Measurements from ENCODE around the gene ERO1B.
"Not testable (repeated sequence)": the region's sequence is repeated elsewhere in the genome, so short reads cannot be mapped to it uniquely, and the experiment has no call there.

The ERO1B gene, protein sequence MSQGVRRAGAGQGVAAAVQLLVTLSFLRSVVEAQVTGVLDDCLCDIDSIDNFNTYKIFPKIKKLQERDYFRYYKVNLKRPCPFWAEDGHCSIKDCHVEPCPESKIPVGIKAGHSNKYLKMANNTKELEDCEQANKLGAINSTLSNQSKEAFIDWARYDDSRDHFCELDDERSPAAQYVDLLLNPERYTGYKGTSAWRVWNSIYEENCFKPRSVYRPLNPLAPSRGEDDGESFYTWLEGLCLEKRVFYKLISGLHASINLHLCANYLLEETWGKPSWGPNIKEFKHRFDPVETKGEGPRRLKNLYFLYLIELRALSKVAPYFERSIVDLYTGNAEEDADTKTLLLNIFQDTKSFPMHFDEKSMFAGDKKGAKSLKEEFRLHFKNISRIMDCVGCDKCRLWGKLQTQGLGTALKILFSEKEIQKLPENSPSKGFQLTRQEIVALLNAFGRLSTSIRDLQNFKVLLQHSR

DNA sequence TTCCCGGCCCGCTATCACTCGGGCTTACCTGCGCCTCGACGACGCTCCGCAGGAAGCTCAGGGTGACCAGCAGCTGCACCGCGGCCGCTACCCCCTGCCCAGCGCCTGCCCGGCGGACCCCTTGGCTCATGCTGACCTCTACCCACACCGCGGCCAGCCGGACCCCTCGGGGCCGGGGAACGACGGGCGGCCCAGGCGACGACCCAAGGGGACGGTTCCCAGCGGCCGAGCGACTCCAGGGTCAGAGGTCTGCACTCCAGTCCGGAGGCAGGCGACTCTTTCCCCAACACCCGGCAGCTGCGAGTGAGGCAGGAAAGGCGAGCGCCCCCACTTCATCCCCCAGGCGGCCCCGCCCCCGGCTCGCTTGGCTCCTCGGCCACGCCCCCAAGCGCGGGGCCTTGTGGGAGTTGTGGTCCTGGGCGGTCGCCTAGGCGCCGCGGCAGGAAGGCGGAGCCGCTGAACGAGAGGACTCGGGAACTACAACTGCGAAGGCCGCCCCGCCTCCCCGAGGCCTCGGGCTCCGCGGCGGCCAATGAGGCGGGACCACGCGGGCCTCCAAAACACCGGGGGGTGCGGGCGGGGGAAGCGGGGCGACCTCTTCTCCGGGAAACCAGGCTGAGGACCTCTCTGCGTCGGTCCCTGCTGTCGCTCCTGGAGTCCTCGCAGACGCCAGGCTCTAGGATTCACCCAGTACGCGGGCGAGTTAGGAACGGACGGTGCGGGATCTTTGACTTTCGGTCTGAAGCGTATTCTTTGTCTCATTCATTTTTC, at the start of gene ERO1B:
ERO1B (minus strand) TSS at position 305 of the 771 bp plus-strand sequence; CDS start at position 130, 175 bp downstream.
- DNase-seq = peak; percentile 83 to 91

- DNase-seq = not testable (repeated sequence)
Observed at GRCh38 chr1:236331412-236331811, 49.7 kb upstream of the ERO1B start.

GRCh38 chr1:236326432-236326831, 44.7 kb upstream of the ERO1B start:
- DNase-seq = no peak

- no peak for DNase-seq
Observed at GRCh38 chr1:236325567-236325966, 43.8 kb upstream of the ERO1B start.

- DNase-seq = no peak
Observed at GRCh38 chr1:236323819-236324411, 42.2 kb upstream of the ERO1B start.

DNA sequence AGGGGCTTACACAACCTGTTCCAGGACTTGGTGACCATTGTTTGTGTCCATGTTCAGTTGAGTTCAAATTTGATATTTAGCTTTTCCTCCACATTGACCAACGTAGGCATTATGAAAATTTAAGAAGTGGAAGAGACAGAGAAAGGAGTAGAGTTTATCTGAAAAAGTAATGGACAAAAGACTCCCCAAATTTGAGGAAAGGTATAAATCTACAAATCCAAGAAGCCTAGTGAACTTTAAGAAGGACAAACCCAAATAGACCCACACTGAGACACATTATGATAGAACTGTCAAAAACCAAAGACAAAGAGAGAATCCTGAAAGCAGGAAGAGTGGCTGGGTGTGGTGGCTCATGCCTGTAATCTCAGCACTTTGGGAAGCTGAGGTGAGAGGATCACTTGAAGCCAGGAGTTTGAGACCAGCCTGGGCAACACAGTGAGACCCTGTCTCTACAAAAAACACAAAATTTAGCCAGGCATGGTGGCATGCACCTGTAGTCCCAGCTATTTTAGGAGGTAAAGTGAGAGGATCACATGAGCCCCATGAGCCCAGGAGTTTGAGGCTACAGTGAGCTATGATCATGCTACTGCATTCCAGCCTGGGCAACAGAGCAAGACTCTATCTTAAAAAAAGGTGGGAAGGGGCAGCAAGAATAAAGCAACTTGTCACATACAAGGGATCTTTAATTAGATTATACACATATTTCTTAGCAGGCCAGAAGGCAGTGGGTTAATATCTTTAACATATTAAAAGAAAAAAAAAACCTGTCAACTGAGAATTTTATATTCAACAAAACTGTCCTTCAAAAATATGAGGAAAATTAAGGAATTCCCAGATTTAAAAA, 41.0 kb upstream of the ERO1B start:
- DNase-seq = no peak

DNA sequence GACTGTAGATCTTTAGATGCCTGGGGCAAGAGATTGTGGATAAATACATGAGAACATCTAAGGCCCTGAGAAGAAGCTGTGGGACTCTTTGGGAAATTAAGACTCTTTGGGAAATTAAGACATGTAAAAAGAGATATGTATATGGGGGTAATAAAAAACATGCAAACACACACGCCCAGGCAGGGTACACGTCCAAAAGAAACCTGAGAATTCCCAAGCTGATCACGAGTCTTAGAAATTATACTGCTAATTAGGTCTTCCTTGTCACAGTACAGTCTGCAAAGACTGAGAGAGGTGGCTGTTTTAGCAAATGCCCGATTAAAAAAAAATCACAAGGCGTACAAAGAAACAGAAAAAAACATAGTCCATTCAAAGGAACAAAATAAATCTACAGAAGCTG, 39.3 kb upstream of the ERO1B start:
- no peak for DNase-seq

DNA sequence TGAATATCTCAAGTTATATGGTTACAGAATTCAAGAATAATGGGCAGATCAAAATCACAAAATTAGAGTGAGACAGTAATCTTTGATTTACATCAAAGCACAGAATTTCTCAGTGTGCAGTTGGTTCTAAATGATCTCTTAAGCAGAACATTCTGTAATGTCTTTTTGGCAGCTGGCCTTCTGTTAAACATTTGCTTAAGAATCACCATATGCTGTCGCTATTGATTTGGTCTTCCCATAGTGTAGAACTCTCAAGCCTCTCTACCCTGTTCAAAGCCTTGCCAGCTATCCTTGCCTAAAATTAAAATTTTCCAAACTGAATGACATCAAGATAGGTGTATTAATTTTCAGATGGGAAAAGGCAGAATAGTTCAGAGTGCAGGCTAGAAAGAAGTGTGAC, 38.9 kb upstream of the ERO1B start:
- no peak for DNase-seq

DNA sequence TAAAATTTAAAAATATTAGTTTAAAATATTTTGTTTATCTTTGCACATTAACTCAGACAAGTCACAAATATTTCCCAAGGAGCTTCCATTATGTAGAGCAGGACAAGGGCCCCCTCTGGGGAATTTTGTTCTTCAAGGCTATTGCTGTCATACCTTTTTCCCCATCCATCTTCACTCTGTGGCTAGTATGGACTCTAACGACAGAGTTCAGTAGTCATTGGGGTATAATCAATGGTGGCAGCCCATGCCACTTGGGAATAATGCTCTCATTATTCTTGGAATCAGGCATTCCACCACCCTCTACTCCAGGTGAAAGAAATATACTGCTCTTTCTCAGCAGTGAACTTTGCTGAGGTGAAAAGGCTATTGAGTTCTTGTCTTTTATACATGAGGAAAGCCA, 38.5 kb upstream of the ERO1B start:
- no peak for DNase-seq

- no peak for DNase-seq
Observed at GRCh38 chr1:236316437-236316836, 34.7 kb upstream of the ERO1B start.

DNA sequence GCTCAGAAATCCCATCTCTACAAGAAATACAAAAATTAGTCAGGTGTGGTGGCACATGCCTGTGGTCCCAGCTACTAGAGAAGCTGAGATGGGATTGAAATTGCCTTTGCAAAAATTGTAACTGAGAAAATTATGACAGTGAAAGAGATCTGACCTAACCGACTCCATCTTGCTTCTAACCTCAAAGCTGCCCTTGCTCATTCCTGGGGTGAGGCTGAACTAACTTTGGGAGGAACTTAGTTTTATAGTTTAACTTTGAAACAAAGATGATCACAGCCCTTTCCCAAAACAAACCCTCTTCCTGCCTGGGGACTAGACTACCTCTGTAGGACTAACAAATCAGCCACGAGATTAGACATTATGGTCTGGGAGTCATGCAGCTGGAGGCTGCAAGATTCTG, 33.8 kb upstream of the ERO1B start:
- DNase-seq = no peak

DNA sequence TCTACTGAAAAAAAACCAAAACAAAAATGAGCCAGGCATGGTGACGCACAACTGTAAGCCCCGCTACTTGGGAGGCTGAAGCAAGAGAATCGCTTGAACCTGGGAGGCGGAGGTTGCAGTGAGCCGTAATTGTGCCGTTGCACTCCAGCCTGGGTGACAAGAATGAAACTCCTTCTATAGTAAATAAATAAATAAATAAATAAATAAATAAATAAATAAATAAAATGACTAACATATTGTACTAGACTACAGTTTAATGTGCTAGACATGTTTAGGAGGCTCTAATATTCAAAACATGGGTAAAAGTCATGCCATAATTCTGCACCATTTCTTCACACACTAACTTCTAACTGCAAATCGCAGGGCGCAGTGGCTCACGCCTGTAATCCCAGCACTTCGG, 33.3 kb upstream of the ERO1B start:
- DNase-seq = no peak

DNA sequence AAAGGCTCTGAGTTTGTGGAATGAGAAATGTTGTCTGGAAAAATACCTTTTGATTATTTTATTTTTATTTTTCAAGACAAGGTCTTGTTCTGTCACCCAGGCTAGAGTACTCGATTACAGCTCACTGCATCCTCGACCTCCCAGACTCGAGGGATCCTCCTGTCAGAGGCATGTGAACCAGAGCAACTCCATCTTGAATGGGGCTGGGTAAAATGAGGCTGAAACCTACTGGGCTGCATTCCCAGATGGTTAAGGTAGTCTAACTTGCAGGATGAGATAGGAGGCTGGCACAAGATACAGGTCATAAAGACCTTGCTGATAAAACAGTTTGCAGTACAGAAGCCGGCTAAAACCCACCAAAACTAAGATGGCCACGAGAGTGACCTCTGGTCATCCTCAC, 32.3 kb upstream of the ERO1B start:
- not testable (repeated sequence) for DNase-seq

- no peak for DNase-seq
Observed at GRCh38 chr1:236313427-236313826, 31.7 kb upstream of the ERO1B start.

GRCh38 chr1:236311040-236311439, 29.3 kb upstream of the ERO1B start:
- no peak for DNase-seq

- DNase-seq = no peak
Observed at GRCh38 chr1:236308827-236309226, 27.1 kb upstream of the ERO1B start.

DNA sequence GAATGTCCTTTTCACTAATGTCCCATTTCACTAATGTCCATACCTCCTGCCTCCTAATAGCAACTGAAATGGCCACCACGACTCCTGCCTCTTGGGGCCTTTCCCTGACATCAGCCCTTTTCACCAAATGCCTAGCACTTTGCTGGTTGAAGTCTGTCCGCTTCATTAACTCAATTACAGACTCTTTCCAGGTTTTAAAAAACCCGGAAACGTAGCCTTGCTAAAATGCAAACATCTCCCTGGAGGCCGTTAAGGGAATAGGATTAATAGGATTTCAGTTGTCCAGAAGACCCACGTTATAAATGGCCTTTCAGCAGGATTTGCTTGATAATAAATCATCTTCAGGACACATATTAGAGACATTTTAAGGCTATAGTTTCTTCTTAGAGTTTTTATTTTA, 25.7 kb upstream of the ERO1B start:
- DNase-seq = no peak

GRCh38 chr1:236304682-236305081, 22.9 kb upstream of the ERO1B start:
- DNase-seq = no peak

DNA sequence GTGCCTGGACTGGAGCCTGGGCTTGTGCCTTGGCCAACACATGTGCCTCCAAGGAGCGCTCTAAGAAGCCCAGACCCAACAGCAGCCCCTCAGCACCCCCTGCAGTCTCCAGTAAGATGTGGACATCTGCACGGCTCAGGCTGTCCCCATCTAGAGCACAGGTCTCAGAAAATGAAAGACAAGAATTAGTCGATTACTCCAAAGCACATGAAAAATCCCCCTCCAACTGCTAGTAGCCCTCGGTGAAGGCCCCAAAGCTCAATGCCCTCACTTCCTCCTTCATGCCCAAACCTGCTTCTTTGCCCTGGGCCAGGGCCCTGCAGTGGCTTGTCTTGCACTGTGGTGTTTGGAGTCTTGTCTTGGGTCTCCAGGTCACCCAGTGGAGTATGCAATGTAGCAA, 21.9 kb upstream of the ERO1B start:
- no peak for DNase-seq

GRCh38 chr1:236302941-236303340, 21.2 kb upstream of the ERO1B start:
- DNase-seq = no peak

- DNase-seq = no peak
Observed at GRCh38 chr1:236301958-236302335, 20.2 kb upstream of the ERO1B start.

DNA sequence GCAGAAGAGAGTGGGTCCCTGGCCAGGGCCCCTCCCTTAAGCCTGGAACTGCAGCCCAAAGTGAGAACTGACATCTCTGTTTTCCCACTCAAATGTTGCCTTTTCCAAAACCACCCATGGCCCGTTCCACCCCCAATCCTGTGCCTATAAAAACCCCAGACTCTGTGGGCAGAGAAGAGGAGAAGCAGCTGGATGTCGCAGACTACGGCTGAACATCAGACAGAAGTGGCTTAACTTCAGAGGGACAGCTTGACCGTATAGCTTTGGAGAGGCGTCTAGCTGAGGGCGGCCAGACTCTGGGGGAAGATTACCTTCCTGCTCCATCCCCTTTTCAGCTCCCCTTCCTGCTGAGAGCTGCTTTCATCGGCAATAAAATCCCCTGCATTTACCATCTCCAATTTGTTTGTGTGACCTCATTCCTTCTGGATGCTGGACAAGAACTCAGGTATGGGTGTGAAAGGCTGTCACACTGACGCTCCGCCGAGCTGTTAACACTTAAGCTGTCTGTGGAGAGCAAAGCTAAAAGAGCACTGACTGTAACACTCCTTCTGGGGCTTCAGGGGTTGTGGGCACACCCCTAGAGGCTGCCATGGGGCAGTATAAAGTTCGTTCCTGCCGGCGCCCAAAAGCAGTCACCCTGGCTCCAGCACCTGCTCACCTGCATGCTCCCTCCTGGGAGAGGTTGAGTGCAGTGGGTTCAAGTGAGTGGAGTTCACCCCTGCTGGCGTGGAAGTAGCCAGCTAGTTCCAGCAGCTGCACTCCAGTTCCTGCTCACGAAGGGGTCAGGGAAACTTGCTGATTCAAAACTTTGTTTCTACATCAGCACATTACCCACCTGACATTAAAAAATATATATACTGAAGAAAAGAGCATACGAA, 19.6 kb upstream of the ERO1B start:
- no peak for DNase-seq

Measured in bone marrow (tissue), 2 donors.